Pancreas (tissue), 10 donors: Measurements from ENCODE around the gene TUBD1. TPM values are rescaled to one million over a fixed set of nuclear protein-coding genes. Genes with fewer than 3 reads are reported as not detected.
"Not testable (repeated sequence)": the region's sequence is repeated elsewhere in the genome, so short reads cannot be mapped to it uniquely, and the experiment has no call there.

ENCODE experiments used
- ATAC-seq, 4 donors: fragments of 200-7000 bp; cut with Tn5 transposase; one replicate each; pipeline versions ENCODE4 v1.8.0 to v1.9.1; 2020; ENCODE audit warnings: mild to moderate bottlenecking in 4 of 4, moderate library complexity in 4 of 4
- DNase-seq, 6 donors: peaks; one replicate each; pipeline ENCODE4 v3.0.0-alpha.2; 2020
- FAIRE-seq: peaks from 2 replicates; lab custom pipeline; 2012; peaks lifted over from hg19 to GRCh38; lab: Jason Lieb, UNC
- H3K27ac ChIP-seq, 4 donors: fragments of 200-600 bp; sonication (generic); 1 replicate in 3 of 4; 2 replicates in 1 of 4; pipeline versions ENCODE4 v1.5.0 to v1.8.0; 2020
- H3K27me3 ChIP-seq, 4 donors: fragments of 200-600 bp; one replicate each; pipeline ENCODE4 v1.8.0; 2021
- H3K36me3 ChIP-seq, 3 donors: fragments of 200-600 bp; sonication (generic) in 1 of 3; one replicate each; pipeline versions ENCODE4 v1.5.0 to v1.8.0; 2020 to 2021
- H3K4me1 ChIP-seq, 3 donors: fragments of 200-600 bp; one replicate each; pipeline ENCODE4 v1.8.0; 2021
- H3K4me3 ChIP-seq, 4 donors: fragments of 200-600 bp; sonication (generic) in 2 of 4; one replicate each; pipeline versions ENCODE4 v1.5.0 to v1.8.0; 2020 to 2021
- H3K9me3 ChIP-seq, 4 donors: fragments of 200-600 bp; one replicate each; pipeline ENCODE4 v1.8.0; 2021
- WGBS, 2 donors: extraction: QIAGEN DNeasy Blood & Tissue Kit; methylation state at CpG; one replicate each; pipeline ENCODE4 v1.1.7; 2013; 5-methylcytosine and 5-hydroxymethylcytosine counted together
- intact Hi-C, 3 donors: fragments of 100-400 bp; cut with DNase I; formaldehyde crosslinking; loops; one replicate each; pipeline versions ENCODE4 v1.11.1 to v1.14.2; 2022
- polyA plus RNA-seq, 2 donors: library from polyadenylated mRNA; stranded (reverse); fragments of 200-250 nt; gene quantifications; one replicate each; pipeline ENCODE4 v1.2.3, GENCODE V29; 2013
- total RNA-seq, 6 donors: library from RNA; stranded (reverse); fragmentation: NEBNext Ultra II Directional in 4 of 6; extraction: Animal tissue kit (Norgen Biotek cat#: 25700) in 4 of 6; gene quantifications; one replicate each; pipeline versions ENCODE4 v1.2.1 to v1.2.4, GENCODE V29; 2021 to 2023
- TF ChIP-seq, protein P1 (sequence below), 4 donors: fragments of 200-600 bp; sonication (generic) in 3 of 4; IDR thresholded peaks; one replicate each; pipeline versions ENCODE4 v1.5.0 to v1.8.0; 2021; ENCODE audit warnings: antibody characterized with exemption in 4 of 4
- donor health status: healthy with polysubstance abuse.
- donor health status: DM: no; HTN: no; CAD: no; lungs with moderate emphysema.
- donor health status: DM: no; HTN: no; CAD: no.
- donor health status: control.
- donor health status: control.
- donor health status: Bipolar disorder and iron deficiency.
- donor health status: DM: yes; HTN: yes; CAD: no.
- donor health status: DM: no; HTN: no; CAD: no.
- donor health status: DM: no; HTN: no; CAD: no.
- donor health status: DM: yes; HTN: yes; CAD: no.

TUBD1 gene
- total and polyA plus RNA-seq, 8 donors = 3.4 to 8.5 (median 6.6) TPM

DNA sequence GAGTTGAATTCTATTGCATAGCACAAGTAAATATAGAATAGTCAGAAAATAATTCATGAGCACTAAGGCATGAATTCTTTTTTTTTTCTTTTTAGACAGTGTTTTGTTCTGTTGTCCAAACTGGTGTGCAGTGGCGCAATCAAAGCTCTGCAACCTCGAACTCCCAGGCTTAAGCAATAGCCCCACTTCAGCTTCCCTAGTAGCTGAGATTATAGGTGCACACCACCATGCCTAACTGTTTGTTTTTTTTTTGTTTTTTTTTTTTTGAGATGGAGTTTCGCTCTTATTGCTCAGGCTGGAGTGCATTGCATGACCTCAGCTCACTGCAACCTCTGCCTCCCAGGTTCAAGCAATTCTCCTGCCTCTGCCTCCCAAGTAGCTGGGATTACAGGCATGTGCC is 16.6 kb downstream of the TUBD1 start:
- no peak for DNase-seq
- no peak overlapping the region for H3K27ac ChIP-seq
- FAIRE-seq = no peak
- TF ChIP-seq, protein P1, sequence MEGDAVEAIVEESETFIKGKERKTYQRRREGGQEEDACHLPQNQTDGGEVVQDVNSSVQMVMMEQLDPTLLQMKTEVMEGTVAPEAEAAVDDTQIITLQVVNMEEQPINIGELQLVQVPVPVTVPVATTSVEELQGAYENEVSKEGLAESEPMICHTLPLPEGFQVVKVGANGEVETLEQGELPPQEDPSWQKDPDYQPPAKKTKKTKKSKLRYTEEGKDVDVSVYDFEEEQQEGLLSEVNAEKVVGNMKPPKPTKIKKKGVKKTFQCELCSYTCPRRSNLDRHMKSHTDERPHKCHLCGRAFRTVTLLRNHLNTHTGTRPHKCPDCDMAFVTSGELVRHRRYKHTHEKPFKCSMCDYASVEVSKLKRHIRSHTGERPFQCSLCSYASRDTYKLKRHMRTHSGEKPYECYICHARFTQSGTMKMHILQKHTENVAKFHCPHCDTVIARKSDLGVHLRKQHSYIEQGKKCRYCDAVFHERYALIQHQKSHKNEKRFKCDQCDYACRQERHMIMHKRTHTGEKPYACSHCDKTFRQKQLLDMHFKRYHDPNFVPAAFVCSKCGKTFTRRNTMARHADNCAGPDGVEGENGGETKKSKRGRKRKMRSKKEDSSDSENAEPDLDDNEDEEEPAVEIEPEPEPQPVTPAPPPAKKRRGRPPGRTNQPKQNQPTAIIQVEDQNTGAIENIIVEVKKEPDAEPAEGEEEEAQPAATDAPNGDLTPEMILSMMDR (IDR thresholded peaks at IDR 0.05) = no peak
- H3K4me1 ChIP-seq = peaks cover 0 to 12% (median 9%) of the 10 kb centered on the region in 3 donors
- ATAC-seq = no peak
- no peak overlapping the region for H3K4me3 ChIP-seq
- H3K9me3 ChIP-seq = no peaks in the 10 kb centered on the region
- H3K36me3 ChIP-seq = peaks cover 0 to 11% (median 0%) of the 10 kb centered on the region in 3 donors
- H3K27me3 ChIP-seq = no peaks in the 10 kb centered on the region
- WGBS, 2 donors = 94 to 95% methylated on average over 3 of the region's 3 CpGs
- intact Hi-C loops = no loop called here

DNA sequence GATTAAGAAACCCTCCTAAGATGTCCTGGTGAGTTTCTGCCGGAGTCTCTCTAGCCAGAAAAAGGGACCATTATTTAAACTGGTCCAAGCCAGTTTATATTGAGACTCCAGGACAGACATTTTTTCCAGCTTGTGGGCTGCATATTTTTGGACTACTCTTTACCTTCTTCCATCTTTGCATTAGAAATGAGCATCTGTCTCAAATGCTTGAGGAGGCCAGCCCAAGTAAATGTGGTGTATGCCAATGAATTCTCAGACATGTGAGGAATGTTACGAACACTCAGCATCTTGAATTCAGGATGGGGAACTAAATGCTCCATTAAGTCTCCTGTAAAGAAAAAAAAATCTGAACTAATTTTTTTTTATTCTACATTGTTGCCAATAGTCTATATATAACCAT is 18.4 kb downstream of the TUBD1 start:
- 85 to 86% methylated on average over 2 of the region's 2 CpGs for WGBS, 2 donors
- FAIRE-seq = no peak
- no peak for ATAC-seq
- peaks cover 11 to 28% (median 25%) of the 10 kb centered on the region in 3 donors for H3K4me1 ChIP-seq
- TF ChIP-seq, protein P1 (IDR thresholded peaks at IDR 0.05) = no peak
- H3K36me3 ChIP-seq = peaks cover 0 to 4% (median 0%) of the 10 kb centered on the region in 3 donors
- intact Hi-C loops = no loop called here
- no peaks in the 10 kb centered on the region for H3K9me3 ChIP-seq
- H3K27ac ChIP-seq = no peak overlapping the region
- no peaks in the 10 kb centered on the region for H3K27me3 ChIP-seq
- H3K4me3 ChIP-seq = no peak overlapping the region
- DNase-seq = no peak

DNA sequence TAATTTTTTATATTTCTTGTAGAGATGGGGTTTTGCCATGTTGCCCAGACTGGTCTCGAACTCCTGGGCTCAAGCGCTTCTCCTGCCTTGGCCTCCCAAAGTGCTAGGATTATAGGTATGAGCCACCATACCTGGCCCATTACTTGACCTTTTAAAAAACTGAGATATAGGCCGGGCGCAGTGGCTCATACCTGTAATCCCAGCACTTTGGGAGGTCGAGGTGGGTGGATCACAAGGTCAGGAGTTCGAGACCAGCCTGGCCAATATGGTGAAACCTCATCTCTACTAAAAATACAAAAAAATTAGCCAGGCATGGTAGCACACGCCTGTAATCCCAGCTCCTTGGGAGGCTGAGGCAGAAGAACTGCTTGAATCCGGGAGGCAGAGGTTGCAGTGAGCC is 19.3 kb downstream of the TUBD1 start:
- H3K27ac ChIP-seq, H3K4me3 ChIP-seq, H3K27me3 ChIP-seq, H3K9me3 ChIP-seq, ATAC-seq, H3K36me3 ChIP-seq, intact Hi-C loops, FAIRE-seq: not testable (repeated sequence)
- 96 to 98% methylated on average over 8 of the region's 8 CpGs for WGBS, 2 donors
- DNase-seq = peak in 1 of 6 donors; percentile 6
- H3K4me1 ChIP-seq = peaks cover 11 to 31% (median 25%) of the 10 kb centered on the region in 3 donors

DNA sequence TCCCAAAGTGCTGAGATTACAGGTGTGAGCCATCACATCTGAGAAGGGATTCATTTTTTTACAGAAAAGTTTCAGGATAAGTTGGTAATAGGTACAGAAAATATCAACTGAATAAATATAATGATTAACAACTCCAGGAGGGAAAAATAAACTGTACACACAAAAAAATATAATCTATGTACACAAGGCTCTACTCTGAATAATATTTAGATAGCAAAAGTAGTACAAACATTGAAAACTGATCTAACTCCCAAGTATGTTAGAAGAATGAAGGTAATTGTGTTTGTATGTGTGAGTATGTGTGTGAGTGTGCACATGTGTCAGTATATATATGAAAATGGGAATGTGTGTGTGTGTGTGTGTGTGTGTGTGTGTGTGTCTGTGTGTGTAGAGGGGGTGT is 20.4 kb downstream of the TUBD1 start:
- ATAC-seq = peak; percentile 38 to 64 (median 52)
- TF ChIP-seq, protein P1 (IDR thresholded peaks at IDR 0.05) = no peak
- H3K4me1 ChIP-seq = peaks cover 11 to 31% (median 25%) of the 10 kb centered on the region in 3 donors

DNA sequence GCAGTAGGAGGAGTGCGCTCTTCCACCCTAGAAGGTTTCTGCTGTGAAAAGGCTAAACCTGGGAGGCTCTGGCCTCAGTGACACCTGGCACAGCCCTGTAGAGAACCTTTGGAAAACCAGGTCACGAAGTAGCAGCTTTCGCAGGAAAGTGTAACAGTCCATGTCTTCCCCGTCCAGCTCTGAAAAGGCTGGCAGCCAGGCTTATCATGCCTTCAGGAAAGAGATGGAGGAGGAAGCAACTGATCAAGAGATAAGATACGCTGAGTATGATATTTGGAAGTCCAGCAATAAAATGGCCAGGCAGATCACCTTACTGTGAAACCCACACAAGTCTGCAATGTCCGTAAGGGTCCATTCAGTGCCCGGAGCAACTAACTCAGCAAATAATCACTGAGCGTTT is 22.3 kb downstream of the TUBD1 start:
- WGBS, 2 donors = 68 to 69% methylated on average over 8 of the region's 8 CpGs
- TF ChIP-seq, protein P1 (IDR thresholded peaks at IDR 0.05) = no peak
- Histone ChIP-seq H3K4me3 (no peak overlapping the region), H3K4me1 (peaks cover 11 to 31% (median 25%) of the 10 kb centered on the region in 3 donors), H3K27me3 (no peaks in the 10 kb centered on the region), H3K27ac (peak overlapping the region in 3 of 4 donors; percentile 14 to 66 (median 30)), H3K9me3 (no peaks in the 10 kb centered on the region), H3K36me3 (no peaks in the 10 kb centered on the region)
- FAIRE-seq (no peak), DNase-seq (peak in 1 of 6 donors; percentile 34), ATAC-seq (peak in 1 of 4 donors; percentile 11)
- intact Hi-C loops = no loop called here

More for the DNA sequence above, 20.4 kb downstream of the TUBD1 start:
- no peak for FAIRE-seq
- no peak for DNase-seq
- intact Hi-C loops = no loop called here
- Histone ChIP-seq H3K27me3 (no peaks in the 10 kb centered on the region), H3K27ac (peak overlapping the region in 1 of 4 donors; percentile 59), H3K9me3 (no peaks in the 10 kb centered on the region), H3K4me3 (no peak overlapping the region), H3K36me3 (no peaks in the 10 kb centered on the region)
